ENCODE data around the gene ARFGAP1.

DNA sequence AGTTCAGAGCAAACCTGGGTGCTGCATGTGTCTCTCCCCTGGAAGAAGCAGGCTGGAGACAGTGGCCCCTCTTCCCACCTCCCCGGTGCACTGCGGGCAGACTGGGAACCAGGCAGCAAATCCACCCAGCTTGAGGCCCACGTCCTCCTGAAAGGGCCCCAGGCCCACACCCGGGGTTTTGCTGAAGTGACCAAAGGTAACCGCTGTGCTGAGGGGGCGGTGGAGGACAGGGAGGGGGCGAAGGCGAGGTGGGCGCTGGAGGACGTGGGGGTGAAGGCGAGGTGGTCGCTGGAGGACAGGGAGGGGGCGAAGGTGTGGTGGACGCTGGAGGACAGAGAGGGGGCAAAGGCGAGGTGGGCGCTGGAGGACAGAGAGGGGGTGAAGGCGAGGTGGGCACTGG, 38.7 kb upstream of the ARFGAP1 start:
- TF ChIP-seq POLR2A (IDR thresholded peaks at IDR 0.05; ENCODE audit: control extremely low read depth in 1 of 2, low read depth in 2 of 2, low read length in 2 of 2): no peak
- TF ChIP-seq, protein P1, sequence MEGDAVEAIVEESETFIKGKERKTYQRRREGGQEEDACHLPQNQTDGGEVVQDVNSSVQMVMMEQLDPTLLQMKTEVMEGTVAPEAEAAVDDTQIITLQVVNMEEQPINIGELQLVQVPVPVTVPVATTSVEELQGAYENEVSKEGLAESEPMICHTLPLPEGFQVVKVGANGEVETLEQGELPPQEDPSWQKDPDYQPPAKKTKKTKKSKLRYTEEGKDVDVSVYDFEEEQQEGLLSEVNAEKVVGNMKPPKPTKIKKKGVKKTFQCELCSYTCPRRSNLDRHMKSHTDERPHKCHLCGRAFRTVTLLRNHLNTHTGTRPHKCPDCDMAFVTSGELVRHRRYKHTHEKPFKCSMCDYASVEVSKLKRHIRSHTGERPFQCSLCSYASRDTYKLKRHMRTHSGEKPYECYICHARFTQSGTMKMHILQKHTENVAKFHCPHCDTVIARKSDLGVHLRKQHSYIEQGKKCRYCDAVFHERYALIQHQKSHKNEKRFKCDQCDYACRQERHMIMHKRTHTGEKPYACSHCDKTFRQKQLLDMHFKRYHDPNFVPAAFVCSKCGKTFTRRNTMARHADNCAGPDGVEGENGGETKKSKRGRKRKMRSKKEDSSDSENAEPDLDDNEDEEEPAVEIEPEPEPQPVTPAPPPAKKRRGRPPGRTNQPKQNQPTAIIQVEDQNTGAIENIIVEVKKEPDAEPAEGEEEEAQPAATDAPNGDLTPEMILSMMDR (IDR thresholded peaks at IDR 0.05; ENCODE audit: control extremely low read depth in 1 of 3, insufficient read depth in 1 of 3, low read depth in 1 of 3, low read length in 3 of 3): no peak
- no peak for TF ChIP-seq TBP (IDR thresholded peaks at IDR 0.05; ENCODE audit: low read depth, low read length)
- TF ChIP-seq, protein P2, sequence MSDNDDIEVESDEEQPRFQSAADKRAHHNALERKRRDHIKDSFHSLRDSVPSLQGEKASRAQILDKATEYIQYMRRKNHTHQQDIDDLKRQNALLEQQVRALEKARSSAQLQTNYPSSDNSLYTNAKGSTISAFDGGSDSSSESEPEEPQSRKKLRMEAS (IDR thresholded peaks at IDR 0.05): no peak
- TF ChIP-seq TCF12 (IDR thresholded peaks at IDR 0.05; ENCODE audit: low read depth, low read length): no peak
- no peak for TF ChIP-seq EGR1 (IDR thresholded peaks at IDR 0.05; ENCODE audit: borderline replicate concordance, low read depth, low read length)
- TF ChIP-seq RAD21 (IDR thresholded peaks at IDR 0.05 in 1 of 2, conservative IDR thresholded peaks at IDR 0.05 in 1 of 2; ENCODE audit: low read depth in 2 of 2, low read length in 2 of 2): no peak
- TF ChIP-seq YY1 (IDR thresholded peaks at IDR 0.05; ENCODE audit: low read depth, low read length): no peak
- no peak for TF ChIP-seq FOSL1 (IDR thresholded peaks at IDR 0.05; ENCODE audit: insufficient read depth, low read depth, low read length)
